PC-3 (cell line): ENCODE measurements around the gene SUMO4. TPM values are rescaled to one million over a fixed set of nuclear protein-coding genes. Genes with fewer than 3 reads are reported as not detected.

Source experiments
- ATAC-seq: fragments of 200-7000 bp; cut with Tn5 transposase; 2 replicates; pipeline ENCODE4 v1.9.1; 2020; ENCODE audit warnings: mild to moderate bottlenecking, moderate library complexity
- BruUV-seq: library from RNA; stranded (reverse); fragments of 400-500 nt; replicated peaks from 2 replicates; lab custom pipeline; 2021; lab: Mats Ljungman, UMichigan
- CTCF ChIA-PET: fragments of 300-600 bp; sonication (Branson Sonifier 250); formaldehyde crosslinking; loops from one replicate; lab custom pipeline; 2022; ENCODE audit warnings: antibody characterized with exemption; lab: Charles Lee
- POLR2A ChIA-PET: fragments of 300-600 bp; sonication (Branson Sonifier 250); formaldehyde crosslinking; loops from one replicate; lab custom pipeline; 2022; ENCODE audit warnings: antibody characterized with exemption; ENCODE audit not compliant: unreplicated experiment; lab: Charles Lee
- DNase-seq: peaks from one replicate; pipeline ENCODE4 v3.0.0-alpha.2; 2015
- H2AFZ ChIP-seq: fragments of 300-600 bp; sonication (generic); 2 replicates; pipeline ENCODE4 v1.6.0; 2016; ENCODE audit warnings: antibody characterized with exemption, low read length
- H3F3A ChIP-seq: fragments of 300-600 bp; sonication (generic); one replicate; pipeline ENCODE4 v1.6.0; 2017; ENCODE audit warnings: antibody characterized with exemption, low read length, control low read depth, mild to moderate bottlenecking; ENCODE audit not compliant: unreplicated experiment
- H3K27ac ChIP-seq: fragments of 300-600 bp; sonication (generic); 2 replicates; pipeline ENCODE4 v1.5.1; 2016; ENCODE audit warnings: mild to moderate bottlenecking, low read length
- H3K27me3 ChIP-seq: fragments of 300-600 bp; sonication (generic); 2 replicates; pipeline ENCODE4 v1.6.1; 2016; ENCODE audit warnings: low read length, mixed read lengths
- H3K36me3 ChIP-seq: fragments of 300-600 bp; sonication (generic); 2 replicates; pipeline ENCODE4 v1.6.1; 2016; ENCODE audit warnings: low read depth, mixed run types, low read length, mixed read lengths
- H3K4me1 ChIP-seq: fragments of 300-600 bp; sonication (generic); 2 replicates; pipeline ENCODE4 v1.5.1; 2016; ENCODE audit warnings: low read length; ENCODE audit not compliant: insufficient read depth
- H3K4me2 ChIP-seq: fragments of 300-600 bp; sonication (generic); 2 replicates; pipeline ENCODE4 v1.6.0; 2016; ENCODE audit warnings: low read length
- H3K4me3 ChIP-seq: fragments of 300-600 bp; sonication (generic); 2 replicates; pipeline ENCODE4 v1.5.1; 2016; ENCODE audit warnings: mild to moderate bottlenecking, low read length, mixed read lengths
- H3K79me2 ChIP-seq: fragments of 300-600 bp; sonication (generic); 2 replicates; pipeline ENCODE4 v1.6.1; 2017; ENCODE audit warnings: low read length, mixed read lengths
- H3K9ac ChIP-seq: fragments of 300-600 bp; sonication (generic); 2 replicates; pipeline ENCODE4 v1.6.0; 2016; ENCODE audit warnings: mild to moderate bottlenecking, low read length
- H3K9me2 ChIP-seq: fragments of 300-600 bp; sonication (generic); replicated peaks from 2 replicates; pipeline ENCODE4 v1.6.1; 2016; ENCODE audit warnings: mixed run types, low read length, mixed read lengths
- H3K9me3 ChIP-seq: fragments of 300-600 bp; sonication (generic); 2 replicates; pipeline ENCODE4 v1.6.1; 2016; ENCODE audit warnings: low read length, mixed read lengths
- H4K20me1 ChIP-seq: fragments of 300-600 bp; sonication (generic); 2 replicates; pipeline ENCODE4 v1.6.1; 2016; ENCODE audit warnings: low read length, mixed read lengths
- EZH2 ChIP-seq: fragments of 300-600 bp; sonication (generic); IDR thresholded peaks from one replicate; pipeline ENCODE4 v1.6.1; 2017; ENCODE audit warnings: antibody characterized with exemption, mild to moderate bottlenecking, low read length; ENCODE audit not compliant: unreplicated experiment
- EZH2phosphoT487 ChIP-seq: fragments of 300-600 bp; sonication (generic); IDR thresholded peaks from 2 replicates; pipeline ENCODE4 v1.6.1; 2018; ENCODE audit warnings: mild to moderate bottlenecking, antibody characterized with exemption, low read length, borderline replicate concordance
- intact Hi-C: fragments of 100-400 bp; cut with micrococcal nuclease; formaldehyde crosslinking; loops from 2 replicates; pipeline ENCODE4 v1.9.0; 2023
- total RNA-seq: library from RNA; depleted of rRNA; stranded (reverse); fragments of >200 nt; gene quantifications from 2 replicates; pipeline ENCODE4 v1.2.3, GENCODE V29; 2014
- TF ChIP-seq, protein P1 (sequence below): fragments of 300-600 bp; sonication (generic); conservative IDR thresholded peaks from 2 replicates; pipeline ENCODE4 v1.5.1; 2017; ENCODE audit warnings: antibody characterized with exemption, low read depth, mild to moderate bottlenecking, low read length

Gene SUMO4
- total RNA-seq, 1 experiment from 2014 or later: 0.69 TPM

GRCh38 chr6:149429427-149430360 is 29.6 kb downstream of the SUMO4 start:
- intact Hi-C loops: loop anchor here (2.0 to 5.0 kb wide), 2 partner anchors 197 to 682 kb away; partner anchors contain the start of gene UST
- CTCF ChIA-PET: no interaction called here

GRCh38 chr6:149431905-149432775 is 32.1 kb downstream of the SUMO4 start:
- no peaks in the 10 kb centered on the region for H3K79me2 ChIP-seq
- DNase-seq (peak; percentile 87), ATAC-seq (peak; percentile 94)
- H4K20me1 ChIP-seq: no peaks in the 10 kb centered on the region
- no peaks in the 10 kb centered on the region for H3K9me2 ChIP-seq
- no peak overlapping the region for H3K9ac ChIP-seq
- no peaks in the 10 kb centered on the region for H3F3A ChIP-seq
- TF ChIP-seq EZH2: no peak
- TF ChIP-seq, protein P1, sequence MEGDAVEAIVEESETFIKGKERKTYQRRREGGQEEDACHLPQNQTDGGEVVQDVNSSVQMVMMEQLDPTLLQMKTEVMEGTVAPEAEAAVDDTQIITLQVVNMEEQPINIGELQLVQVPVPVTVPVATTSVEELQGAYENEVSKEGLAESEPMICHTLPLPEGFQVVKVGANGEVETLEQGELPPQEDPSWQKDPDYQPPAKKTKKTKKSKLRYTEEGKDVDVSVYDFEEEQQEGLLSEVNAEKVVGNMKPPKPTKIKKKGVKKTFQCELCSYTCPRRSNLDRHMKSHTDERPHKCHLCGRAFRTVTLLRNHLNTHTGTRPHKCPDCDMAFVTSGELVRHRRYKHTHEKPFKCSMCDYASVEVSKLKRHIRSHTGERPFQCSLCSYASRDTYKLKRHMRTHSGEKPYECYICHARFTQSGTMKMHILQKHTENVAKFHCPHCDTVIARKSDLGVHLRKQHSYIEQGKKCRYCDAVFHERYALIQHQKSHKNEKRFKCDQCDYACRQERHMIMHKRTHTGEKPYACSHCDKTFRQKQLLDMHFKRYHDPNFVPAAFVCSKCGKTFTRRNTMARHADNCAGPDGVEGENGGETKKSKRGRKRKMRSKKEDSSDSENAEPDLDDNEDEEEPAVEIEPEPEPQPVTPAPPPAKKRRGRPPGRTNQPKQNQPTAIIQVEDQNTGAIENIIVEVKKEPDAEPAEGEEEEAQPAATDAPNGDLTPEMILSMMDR: peak; percentile 89
- TF ChIP-seq EZH2phosphoT487: no peak
- no peaks in the 10 kb centered on the region for H3K27me3 ChIP-seq
- H3K36me3 ChIP-seq: no peaks in the 10 kb centered on the region
- no peak overlapping the region for H3K27ac ChIP-seq
- ChIA-PET POLR2A (interaction anchor here (0.5 kb wide), 1 partner anchor 355 kb away, joined by 8 read pairs; no protein-coding TSS in a partner anchor), CTCF (interaction anchor here (0.7 to 1.3 kb wide), 4 partner anchors 60 to 401 kb away, joined by 3 to 7 read pairs (median 6); no protein-coding TSS in a partner anchor)
- H3K4me3 ChIP-seq: no peak overlapping the region
- intact Hi-C loops: loop anchor here (1.0 to 5.0 kb wide), 5 partner anchors 85 to 685 kb away; partner anchors contain the start of gene UST
- H2AFZ ChIP-seq: peak overlapping the region; percentile 68
- peak overlapping the region; percentile 46 for H3K4me2 ChIP-seq
- no peaks in the 10 kb centered on the region for H3K4me1 ChIP-seq
- H3K9me3 ChIP-seq: no peaks in the 10 kb centered on the region
- no TSS peak for BruUV-seq

More at GRCh38 chr6:149429427-149430360, 29.6 kb downstream of the SUMO4 start:
- POLR2A ChIA-PET: no interaction called here
- Histone ChIP-seq H3K27me3 (no peaks in the 10 kb centered on the region), H3K4me3 (no peak overlapping the region), H2AFZ (no peak overlapping the region), H3K4me2 (no peak overlapping the region), H3K36me3 (no peaks in the 10 kb centered on the region), H3K4me1 (no peaks in the 10 kb centered on the region), H3K9ac (no peak overlapping the region), H3K79me2 (no peaks in the 10 kb centered on the region), H3K9me3 (no peaks in the 10 kb centered on the region), H3K9me2 (no peaks in the 10 kb centered on the region), H3K27ac (no peak overlapping the region), H3F3A (no peaks in the 10 kb centered on the region), H4K20me1 (no peaks in the 10 kb centered on the region)
- DNase-seq: no peak
- no peak for ATAC-seq
- no TSS peak for BruUV-seq
- TF ChIP-seq, protein P1: no peak
- TF ChIP-seq EZH2 (no peak), EZH2phosphoT487 (no peak)
